PC-9 (cell line): ENCODE data around the gene TRIM10. TPM values are rescaled to one million over a fixed set of nuclear protein-coding genes. Genes with fewer than 3 reads are reported as not detected.

Experiments
- Bru-seq: library from RNA; stranded (reverse); fragments of 400-500 nt; gene quantifications from one replicate; lab custom pipeline; 2021; lab: Mats Ljungman, UMichigan
- BruChase-seq, 2 experiments: library from RNA; stranded (reverse); fragments of 400-500 nt; gene quantifications; one replicate each; lab custom pipeline; 2021; lab: Mats Ljungman, UMichigan
- BruUV-seq: library from RNA; stranded (reverse); fragments of 400-500 nt; replicated peaks from 2 replicates; lab custom pipeline; 2021; lab: Mats Ljungman, UMichigan
- CTCF ChIA-PET: fragments of 300-600 bp; sonication (Branson Sonifier 250); formaldehyde crosslinking; loops from one replicate; lab custom pipeline; 2022; ENCODE audit warnings: antibody characterized with exemption; lab: Charles Lee
- POLR2A ChIA-PET: fragments of 300-600 bp; sonication (Branson Sonifier 250); formaldehyde crosslinking; loops from one replicate; lab custom pipeline; 2022; ENCODE audit warnings: antibody characterized with exemption; ENCODE audit not compliant: unreplicated experiment; lab: Charles Lee
- DNase-seq, 2 experiments: peaks; one replicate each; pipeline versions ENCODE4 v3.0.0 to v3.0.0-alpha.2; 2015 to 2022; ENCODE audit warnings: mixed read lengths in 1 of 2
- H2AFZ ChIP-seq: fragments of 200-600 bp; sonication (generic); 2 replicates; pipeline ENCODE4 v1.8.1; 2017; ENCODE audit warnings: antibody characterized with exemption
- H3F3A ChIP-seq: fragments of 200-600 bp; sonication (generic); 2 replicates; pipeline ENCODE4 v1.8.1; 2017; ENCODE audit warnings: antibody characterized with exemption, mild to moderate bottlenecking, low read depth; ENCODE audit not compliant: insufficient read depth
- H3K27ac ChIP-seq: fragments of 200-600 bp; sonication (generic); 2 replicates; pipeline ENCODE4 v1.6.1; 2016; ENCODE audit warnings: mixed run types
- H3K27me3 ChIP-seq: fragments of 200-600 bp; sonication (generic); 2 replicates; pipeline ENCODE4 v1.6.1; 2016; ENCODE audit warnings: low read depth, mixed run types; ENCODE audit not compliant: insufficient read depth
- H3K36me3 ChIP-seq: fragments of 200-600 bp; sonication (generic); 2 replicates; pipeline ENCODE4 v1.6.1; 2016; ENCODE audit warnings: low read depth, mixed run types
- H3K4me1 ChIP-seq: fragments of 200-600 bp; sonication (generic); replicated peaks from 2 replicates; pipeline ENCODE4 v1.6.1; 2016; ENCODE audit warnings: mixed run types; ENCODE audit not compliant: insufficient read depth
- H3K4me2 ChIP-seq: fragments of 200-600 bp; sonication (generic); 2 replicates; pipeline ENCODE4 v1.6.1; 2017; ENCODE audit warnings: mixed run types
- H3K4me3 ChIP-seq: fragments of 200-600 bp; sonication (generic); 2 replicates; pipeline ENCODE4 v1.6.1; 2016; ENCODE audit warnings: mixed run types
- H3K79me2 ChIP-seq: fragments of 200-600 bp; sonication (generic); 2 replicates; pipeline ENCODE4 v1.6.1; 2017; ENCODE audit warnings: low read depth, mixed run types
- H3K9me2 ChIP-seq: fragments of 200-600 bp; sonication (generic); 2 replicates; pipeline ENCODE4 v1.8.1; 2017; ENCODE audit warnings: mild to moderate bottlenecking; ENCODE audit not compliant: insufficient read depth
- H3K9me3 ChIP-seq: fragments of 200-600 bp; sonication (generic); 2 replicates; pipeline ENCODE4 v1.8.1; 2016; ENCODE audit warnings: low read depth; ENCODE audit not compliant: insufficient read depth
- H4K20me1 ChIP-seq: fragments of 200-600 bp; sonication (generic); 2 replicates; pipeline ENCODE4 v1.8.1; 2017; ENCODE audit not compliant: insufficient read depth
- EZH2 ChIP-seq: fragments of 200-600 bp; sonication (generic); IDR thresholded peaks from 2 replicates; pipeline ENCODE4 v1.8.0; 2017; ENCODE audit warnings: antibody characterized with exemption, low read depth
- intact Hi-C: fragments of 100-400 bp; cut with micrococcal nuclease; formaldehyde crosslinking; loops from one replicate; pipeline ENCODE4 v1.10.0; 2022; ENCODE audit not compliant: unreplicated experiment
- long read RNA-seq: library from polyadenylated mRNA; stranded (forward); transcript quantifications from one replicate; pipeline ENCODE4 v2.0.0, GENCODE V29; 2022
- total RNA-seq: library from RNA; stranded (reverse); gene quantifications from 2 replicates; pipeline ENCODE4 v1.2.3, GENCODE V29; 2021
- TF ChIP-seq, protein P1 (sequence below): fragments of 200-600 bp; sonication (generic); conservative IDR thresholded peaks from 2 replicates; pipeline ENCODE4 v1.6.1; 2017; ENCODE audit warnings: mixed run types, antibody characterized with exemption, mild to moderate bottlenecking, moderate library complexity

The TRIM10 gene, protein sequence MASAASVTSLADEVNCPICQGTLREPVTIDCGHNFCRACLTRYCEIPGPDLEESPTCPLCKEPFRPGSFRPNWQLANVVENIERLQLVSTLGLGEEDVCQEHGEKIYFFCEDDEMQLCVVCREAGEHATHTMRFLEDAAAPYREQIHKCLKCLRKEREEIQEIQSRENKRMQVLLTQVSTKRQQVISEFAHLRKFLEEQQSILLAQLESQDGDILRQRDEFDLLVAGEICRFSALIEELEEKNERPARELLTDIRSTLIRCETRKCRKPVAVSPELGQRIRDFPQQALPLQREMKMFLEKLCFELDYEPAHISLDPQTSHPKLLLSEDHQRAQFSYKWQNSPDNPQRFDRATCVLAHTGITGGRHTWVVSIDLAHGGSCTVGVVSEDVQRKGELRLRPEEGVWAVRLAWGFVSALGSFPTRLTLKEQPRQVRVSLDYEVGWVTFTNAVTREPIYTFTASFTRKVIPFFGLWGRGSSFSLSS
- not detected in 2 replicates for total RNA-seq
- not detected for Bru-seq, nascent RNA
- BruChase-seq, experiment 1, labeled RNA remaining after a 2-hour chase: not detected
- not detected for BruChase-seq, experiment 2, labeled RNA remaining after a 6-hour chase
- long read RNA-seq: 0 reads

DNA sequence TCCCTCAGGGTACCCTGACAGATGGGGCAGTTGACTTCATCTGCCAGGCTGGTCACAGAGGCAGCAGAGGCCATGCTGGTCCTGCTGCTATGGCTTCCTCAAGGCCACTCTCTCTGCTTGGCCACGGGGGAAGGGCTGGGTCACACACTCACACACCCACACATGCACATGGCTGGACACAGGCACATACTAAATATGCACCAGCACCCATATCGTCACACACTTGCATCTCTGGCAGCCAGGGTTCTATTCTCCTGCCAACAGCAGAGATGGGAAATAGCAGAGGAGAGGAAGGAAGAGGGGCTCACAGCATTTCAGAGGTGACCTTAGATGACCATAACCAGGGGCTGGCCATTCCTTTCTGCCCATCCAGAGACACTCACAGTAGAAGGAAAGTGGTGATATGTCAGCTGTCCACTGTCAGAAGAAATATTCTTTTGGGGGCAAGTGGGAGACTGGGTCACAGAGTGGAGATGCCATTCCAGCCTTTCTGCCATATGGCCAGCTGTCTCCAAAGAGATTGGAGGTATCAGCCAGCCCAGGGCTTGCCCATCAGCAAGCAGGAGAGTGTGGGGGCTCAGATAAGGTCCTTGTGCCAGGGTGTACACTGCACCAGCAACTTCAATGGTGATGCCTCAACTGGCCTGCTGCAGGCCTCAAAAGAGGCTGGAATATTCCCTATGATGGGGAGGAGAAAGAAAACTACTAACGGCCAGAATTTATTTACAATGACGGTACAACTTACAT lies at the start of gene TRIM10:
TRIM10 (minus strand) TSS at position 427 of the 747 bp plus-strand sequence; CDS start at position 74, 353 bp downstream.
- H3K4me1 ChIP-seq: 0 out of 2 replicates have a peak, but pooled peaks cover 5% of the 10 kb centered on the region
- H2AFZ ChIP-seq: no peak within 1 kb of the TSS
- no peaks in the 10 kb centered on the region for H3K79me2 ChIP-seq
- ChIA-PET POLR2A (no interaction called here), CTCF (no interaction called here)
- H3K27me3 ChIP-seq: no peaks in the 10 kb centered on the region
- no TSS peak for BruUV-seq
- H3F3A ChIP-seq: no peaks in the 10 kb centered on the region
- TF ChIP-seq EZH2: no peak
- TF ChIP-seq, protein P1, sequence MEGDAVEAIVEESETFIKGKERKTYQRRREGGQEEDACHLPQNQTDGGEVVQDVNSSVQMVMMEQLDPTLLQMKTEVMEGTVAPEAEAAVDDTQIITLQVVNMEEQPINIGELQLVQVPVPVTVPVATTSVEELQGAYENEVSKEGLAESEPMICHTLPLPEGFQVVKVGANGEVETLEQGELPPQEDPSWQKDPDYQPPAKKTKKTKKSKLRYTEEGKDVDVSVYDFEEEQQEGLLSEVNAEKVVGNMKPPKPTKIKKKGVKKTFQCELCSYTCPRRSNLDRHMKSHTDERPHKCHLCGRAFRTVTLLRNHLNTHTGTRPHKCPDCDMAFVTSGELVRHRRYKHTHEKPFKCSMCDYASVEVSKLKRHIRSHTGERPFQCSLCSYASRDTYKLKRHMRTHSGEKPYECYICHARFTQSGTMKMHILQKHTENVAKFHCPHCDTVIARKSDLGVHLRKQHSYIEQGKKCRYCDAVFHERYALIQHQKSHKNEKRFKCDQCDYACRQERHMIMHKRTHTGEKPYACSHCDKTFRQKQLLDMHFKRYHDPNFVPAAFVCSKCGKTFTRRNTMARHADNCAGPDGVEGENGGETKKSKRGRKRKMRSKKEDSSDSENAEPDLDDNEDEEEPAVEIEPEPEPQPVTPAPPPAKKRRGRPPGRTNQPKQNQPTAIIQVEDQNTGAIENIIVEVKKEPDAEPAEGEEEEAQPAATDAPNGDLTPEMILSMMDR: no peak
- intact Hi-C loops: no loop called here
- H3K36me3 ChIP-seq: no peaks in the 10 kb centered on the region
- H3K4me2 ChIP-seq: no peak within 1 kb of the TSS
- H3K9me2 ChIP-seq: no peaks in the 10 kb centered on the region
- no peak within 1 kb of the TSS for H3K27ac ChIP-seq
- H3K9me3 ChIP-seq: no peaks in the 10 kb centered on the region
- H3K4me3 ChIP-seq: no peak within 1 kb of the TSS
- no peaks in the 10 kb centered on the region for H4K20me1 ChIP-seq
- DNase-seq: no peak

DNA sequence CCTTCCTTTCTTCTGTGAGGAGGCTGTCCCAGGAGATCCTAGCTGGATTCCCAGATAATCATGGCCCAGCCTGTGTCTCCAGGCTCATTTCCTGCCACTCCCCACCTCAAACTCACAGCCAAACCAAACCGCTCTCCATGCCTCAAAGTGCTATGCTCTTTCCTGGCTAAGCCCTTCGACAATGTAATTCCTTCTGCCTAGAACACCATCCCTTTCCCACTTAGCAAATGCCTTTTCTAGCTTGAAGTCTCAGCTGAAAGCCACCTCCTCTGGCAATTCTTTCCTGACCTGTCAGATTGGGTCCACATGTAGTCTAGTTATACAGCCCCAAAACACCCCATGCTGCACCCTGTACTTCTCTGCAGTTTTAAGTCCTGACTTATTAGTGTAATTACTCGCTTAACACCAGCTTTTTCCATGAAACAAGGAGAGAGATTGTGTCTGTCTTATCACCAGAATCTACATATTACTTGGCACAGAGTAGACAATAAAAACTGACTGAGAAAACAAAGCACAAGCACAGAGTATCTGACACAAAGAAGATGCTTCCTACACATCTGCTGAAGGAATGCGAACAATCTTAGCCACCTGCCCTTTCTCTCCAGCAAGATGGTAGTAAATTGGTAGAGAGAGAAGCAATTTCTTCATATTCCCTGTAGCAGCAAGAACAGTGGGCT lies 46.7 kb upstream of the TRIM10 start:
- H3K4me2 ChIP-seq: peak overlapping the region; percentile 17
- no peaks in the 10 kb centered on the region for H3K9me3 ChIP-seq
- no peak for DNase-seq
- H2AFZ ChIP-seq: no peak overlapping the region
- H3K9me2 ChIP-seq: no peaks in the 10 kb centered on the region
- BruUV-seq: no TSS peak
- H3F3A ChIP-seq: peaks cover 30% of the 10 kb centered on the region
- ChIA-PET POLR2A (no interaction called here), CTCF (no interaction called here)
- 0 out of 2 replicates have a peak, but pooled peaks cover 11% of the 10 kb centered on the region for H3K36me3 ChIP-seq
- intact Hi-C loops: no loop called here
- no peak overlapping the region; the same call in 1 of the 2 replicates for H3K27ac ChIP-seq
- H3K27me3 ChIP-seq: no peaks in the 10 kb centered on the region
- H3K4me1 ChIP-seq: peaks cover 44% of the 10 kb centered on the region
- H3K4me3 ChIP-seq: no peak overlapping the region
- peaks cover 54% of the 10 kb centered on the region for H4K20me1 ChIP-seq
- TF ChIP-seq EZH2: no peak
- TF ChIP-seq, protein P1: no peak
- peaks cover 88% of the 10 kb centered on the region for H3K79me2 ChIP-seq
